ENCODE data around the gene C17orf67.
A peak's percentile ranks its signal among the peaks of the same experiment; 100 is the strongest.

Gene C17orf67

DNA sequence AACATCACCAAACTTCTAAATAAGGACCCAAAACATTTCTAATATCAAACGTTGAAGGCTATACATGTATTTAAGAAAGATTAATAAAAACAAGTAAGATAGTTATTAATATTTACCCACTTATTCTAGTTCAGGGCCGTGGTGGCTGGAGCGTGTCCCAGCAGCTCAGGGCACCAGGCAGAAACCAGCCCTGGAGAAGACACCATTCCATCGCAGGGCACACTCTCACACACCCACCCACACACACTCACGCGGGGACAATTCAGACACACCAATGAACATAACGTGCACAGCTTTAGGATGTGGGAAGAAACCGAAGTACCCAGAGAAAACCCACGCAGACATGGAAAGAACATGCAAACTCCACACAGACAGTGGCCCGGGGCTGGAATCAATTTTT is 13.5 kb downstream of the C17orf67 start:
- TF ChIP-seq, protein P1, sequence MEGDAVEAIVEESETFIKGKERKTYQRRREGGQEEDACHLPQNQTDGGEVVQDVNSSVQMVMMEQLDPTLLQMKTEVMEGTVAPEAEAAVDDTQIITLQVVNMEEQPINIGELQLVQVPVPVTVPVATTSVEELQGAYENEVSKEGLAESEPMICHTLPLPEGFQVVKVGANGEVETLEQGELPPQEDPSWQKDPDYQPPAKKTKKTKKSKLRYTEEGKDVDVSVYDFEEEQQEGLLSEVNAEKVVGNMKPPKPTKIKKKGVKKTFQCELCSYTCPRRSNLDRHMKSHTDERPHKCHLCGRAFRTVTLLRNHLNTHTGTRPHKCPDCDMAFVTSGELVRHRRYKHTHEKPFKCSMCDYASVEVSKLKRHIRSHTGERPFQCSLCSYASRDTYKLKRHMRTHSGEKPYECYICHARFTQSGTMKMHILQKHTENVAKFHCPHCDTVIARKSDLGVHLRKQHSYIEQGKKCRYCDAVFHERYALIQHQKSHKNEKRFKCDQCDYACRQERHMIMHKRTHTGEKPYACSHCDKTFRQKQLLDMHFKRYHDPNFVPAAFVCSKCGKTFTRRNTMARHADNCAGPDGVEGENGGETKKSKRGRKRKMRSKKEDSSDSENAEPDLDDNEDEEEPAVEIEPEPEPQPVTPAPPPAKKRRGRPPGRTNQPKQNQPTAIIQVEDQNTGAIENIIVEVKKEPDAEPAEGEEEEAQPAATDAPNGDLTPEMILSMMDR (IDR thresholded peaks at IDR 0.05; ENCODE audit: low read depth, low read length, poor library complexity, severe bottlenecking): no peak
- TF ChIP-seq EZH2phosphoT487 (IDR thresholded peaks at IDR 0.05; ENCODE audit: borderline replicate concordance, low read length): no peak
- Histone ChIP-seq H3K4me1 (ENCODE audit: control insufficient read depth, low read length) (peaks cover 10% of the 10 kb centered on the region), H3K9me3 (ENCODE audit: control insufficient read depth, insufficient read depth, low read length) (no peaks in the 10 kb centered on the region), H4K20me1 (ENCODE audit: control insufficient read depth, insufficient read depth, low read depth, low read length) (no peaks in the 10 kb centered on the region), H3K36me3 (ENCODE audit: control insufficient read depth, low read length) (no peaks in the 10 kb centered on the region), H3K79me2 (ENCODE audit: control insufficient read depth, low read length) (no peaks in the 10 kb centered on the region), H3K4me3 (ENCODE audit: low read length) (no peak overlapping the region), H3F3A (ENCODE audit: control insufficient read depth, insufficient read depth) (no peaks in the 10 kb centered on the region), H3K4me2 (ENCODE audit: low read length) (no peak overlapping the region), H3K9me2 (replicated peaks; ENCODE audit: control insufficient read depth, low read length) (no peaks in the 10 kb centered on the region), H3K27me3 (ENCODE audit: control insufficient read depth, low read length) (peaks cover 8% of the 10 kb centered on the region), H3K27ac (ENCODE audit: low read depth, low read length) (no peak overlapping the region)

DNA sequence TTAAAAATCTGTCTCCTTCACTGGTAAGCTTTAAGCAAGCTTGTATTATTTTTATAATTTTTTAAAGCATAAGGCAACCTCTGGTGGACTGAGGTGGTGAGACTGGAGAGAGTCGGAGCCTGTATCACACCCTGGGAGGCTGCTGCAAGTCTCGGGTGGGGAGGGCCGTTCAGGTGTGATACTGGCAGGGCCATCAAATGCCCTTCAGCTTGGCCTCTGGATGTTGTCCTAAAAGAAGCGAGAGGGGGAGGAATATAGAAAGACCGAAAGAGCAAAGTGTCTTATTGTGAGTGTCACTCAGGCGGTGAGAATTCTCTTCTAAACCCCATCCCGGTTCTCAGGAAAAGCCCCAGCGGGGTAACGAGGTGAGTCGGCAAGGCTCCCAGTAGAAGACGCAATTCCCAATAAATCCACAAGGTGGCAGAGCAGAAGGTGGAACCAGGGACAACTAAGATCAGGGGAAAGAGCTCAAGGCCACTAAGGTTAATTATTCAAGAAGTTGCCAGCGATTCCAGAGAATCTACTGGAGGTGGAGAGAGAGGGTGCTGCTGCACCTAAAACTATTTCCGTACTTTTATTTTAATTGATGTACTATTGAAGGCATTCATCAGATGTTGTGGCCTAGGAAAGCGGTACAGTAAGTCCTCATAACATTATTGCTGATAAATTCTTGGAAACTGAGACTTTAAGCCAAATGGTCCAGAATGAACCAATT is 14.1 kb downstream of the C17orf67 start:
- Histone ChIP-seq H3K27ac (ENCODE audit: low read depth, low read length) (no peak overlapping the region), H3K79me2 (ENCODE audit: control insufficient read depth, low read length) (no peaks in the 10 kb centered on the region), H3K4me3 (ENCODE audit: low read length) (no peak overlapping the region), H3K27me3 (ENCODE audit: control insufficient read depth, low read length) (peaks cover 13% of the 10 kb centered on the region), H4K20me1 (ENCODE audit: control insufficient read depth, insufficient read depth, low read depth, low read length) (no peaks in the 10 kb centered on the region), H3K9me3 (ENCODE audit: control insufficient read depth, insufficient read depth, low read length) (no peaks in the 10 kb centered on the region), H3K4me2 (ENCODE audit: low read length) (peak overlapping the region; percentile 18; the same call in 1 of the 2 replicates), H3K9me2 (replicated peaks; ENCODE audit: control insufficient read depth, low read length) (no peaks in the 10 kb centered on the region), H3K36me3 (ENCODE audit: control insufficient read depth, low read length) (no peaks in the 10 kb centered on the region), H3K4me1 (ENCODE audit: control insufficient read depth, low read length) (peaks cover 10% of the 10 kb centered on the region), H3F3A (ENCODE audit: control insufficient read depth, insufficient read depth) (no peaks in the 10 kb centered on the region)
- no peak for TF ChIP-seq EZH2phosphoT487 (IDR thresholded peaks at IDR 0.05; ENCODE audit: borderline replicate concordance, low read length)
- TF ChIP-seq, protein P1 (IDR thresholded peaks at IDR 0.05; ENCODE audit: low read depth, low read length, poor library complexity, severe bottlenecking): peak; percentile 82

DNA sequence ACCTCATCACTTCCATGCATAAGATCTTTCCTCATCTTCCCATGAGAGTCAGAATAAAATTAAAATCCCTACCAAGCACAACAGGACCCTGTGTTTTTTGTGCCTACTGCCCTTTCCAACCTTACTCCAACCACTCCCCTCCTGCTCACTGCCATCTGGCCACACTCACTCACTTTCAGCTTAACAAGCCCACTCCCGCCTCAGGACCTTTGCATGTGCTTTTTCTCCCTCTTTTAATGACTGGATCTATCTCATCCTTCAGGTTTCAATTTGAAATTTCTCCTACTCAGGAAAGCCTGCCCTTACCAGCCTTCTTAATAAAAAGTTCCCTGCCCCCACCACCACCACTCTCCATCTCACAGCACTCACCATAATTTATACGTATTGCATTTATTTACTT is 14.7 kb downstream of the C17orf67 start:
- Histone ChIP-seq H3K9me3 (ENCODE audit: control insufficient read depth, insufficient read depth, low read length) (no peaks in the 10 kb centered on the region), H4K20me1 (ENCODE audit: control insufficient read depth, insufficient read depth, low read depth, low read length) (no peaks in the 10 kb centered on the region), H3K4me3 (ENCODE audit: low read length) (no peak overlapping the region), H3F3A (ENCODE audit: control insufficient read depth, insufficient read depth) (no peaks in the 10 kb centered on the region), H3K4me1 (ENCODE audit: control insufficient read depth, low read length) (peaks cover 10% of the 10 kb centered on the region), H3K9me2 (replicated peaks; ENCODE audit: control insufficient read depth, low read length) (no peaks in the 10 kb centered on the region), H3K27me3 (ENCODE audit: control insufficient read depth, low read length) (peaks cover 17% of the 10 kb centered on the region), H3K79me2 (ENCODE audit: control insufficient read depth, low read length) (no peaks in the 10 kb centered on the region), H3K36me3 (ENCODE audit: control insufficient read depth, low read length) (no peaks in the 10 kb centered on the region), H3K27ac (ENCODE audit: low read depth, low read length) (no peak overlapping the region), H3K4me2 (ENCODE audit: low read length) (no peak overlapping the region)
- TF ChIP-seq EZH2phosphoT487 (IDR thresholded peaks at IDR 0.05; ENCODE audit: borderline replicate concordance, low read length): no peak
- TF ChIP-seq, protein P1 (IDR thresholded peaks at IDR 0.05; ENCODE audit: low read depth, low read length, poor library complexity, severe bottlenecking): no peak

Measured in DOHH2 (cell line).